WI38 (cell line): ENCODE measurements around the gene SCO2.

Experiments
- H3K4me3 ChIP-seq: 2 replicates; pipeline ENCODE4 v1.5.1; 2011; ENCODE audit warnings: low read depth, mild to moderate bottlenecking, control low read depth, low read length
- TF ChIP-seq, protein P1 (sequence below): IDR thresholded peaks from 2 replicates; pipeline ENCODE4 v1.5.1; 2012; ENCODE audit warnings: low read depth, mild to moderate bottlenecking, control low read depth, low read length

SCO2 gene, protein sequence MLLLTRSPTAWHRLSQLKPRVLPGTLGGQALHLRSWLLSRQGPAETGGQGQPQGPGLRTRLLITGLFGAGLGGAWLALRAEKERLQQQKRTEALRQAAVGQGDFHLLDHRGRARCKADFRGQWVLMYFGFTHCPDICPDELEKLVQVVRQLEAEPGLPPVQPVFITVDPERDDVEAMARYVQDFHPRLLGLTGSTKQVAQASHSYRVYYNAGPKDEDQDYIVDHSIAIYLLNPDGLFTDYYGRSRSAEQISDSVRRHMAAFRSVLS

DNA sequence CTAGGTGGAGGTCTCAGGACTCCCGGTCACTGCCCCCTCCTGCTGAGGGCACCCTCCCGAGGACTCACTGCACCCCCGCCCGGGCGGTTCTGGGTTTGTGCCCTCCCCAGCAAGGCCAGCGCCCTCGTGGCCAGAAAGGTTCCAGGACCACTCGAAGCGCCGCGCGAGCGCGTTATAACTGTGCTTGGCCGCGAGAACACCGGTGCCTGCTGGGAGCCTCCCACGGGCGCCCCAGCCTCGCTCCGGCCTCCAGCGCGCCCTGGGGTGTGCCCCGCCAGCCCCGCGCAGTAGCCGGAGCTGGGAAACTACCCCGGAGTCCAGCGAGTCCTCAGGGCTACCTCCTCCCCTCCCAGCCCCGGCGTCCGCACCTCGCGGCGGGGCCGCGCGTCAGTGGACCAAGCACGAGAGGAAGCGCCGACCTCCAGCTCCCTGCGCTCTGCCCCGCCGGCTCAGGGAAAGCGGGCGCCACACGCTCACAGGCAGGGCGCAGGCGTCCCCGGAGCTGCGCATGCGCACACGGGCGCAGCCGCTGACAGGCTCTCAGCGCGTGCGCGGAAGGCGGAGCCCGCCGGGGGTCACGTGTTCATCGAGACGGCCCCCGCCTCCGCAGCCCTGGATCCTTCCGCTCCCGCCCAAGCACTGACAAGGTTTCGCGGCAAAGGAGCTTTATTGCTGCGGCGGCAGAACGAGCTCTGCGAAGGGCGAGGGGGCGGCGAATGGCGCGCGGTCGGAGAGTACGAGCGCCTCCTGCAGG is at the start of gene SCO2:
TSS of gene SCO2 (minus strand) at position 495 of the 754 bp plus-strand sequence. CDS start 1,187 bp downstream, outside the sequence.
- TF ChIP-seq, protein P1, sequence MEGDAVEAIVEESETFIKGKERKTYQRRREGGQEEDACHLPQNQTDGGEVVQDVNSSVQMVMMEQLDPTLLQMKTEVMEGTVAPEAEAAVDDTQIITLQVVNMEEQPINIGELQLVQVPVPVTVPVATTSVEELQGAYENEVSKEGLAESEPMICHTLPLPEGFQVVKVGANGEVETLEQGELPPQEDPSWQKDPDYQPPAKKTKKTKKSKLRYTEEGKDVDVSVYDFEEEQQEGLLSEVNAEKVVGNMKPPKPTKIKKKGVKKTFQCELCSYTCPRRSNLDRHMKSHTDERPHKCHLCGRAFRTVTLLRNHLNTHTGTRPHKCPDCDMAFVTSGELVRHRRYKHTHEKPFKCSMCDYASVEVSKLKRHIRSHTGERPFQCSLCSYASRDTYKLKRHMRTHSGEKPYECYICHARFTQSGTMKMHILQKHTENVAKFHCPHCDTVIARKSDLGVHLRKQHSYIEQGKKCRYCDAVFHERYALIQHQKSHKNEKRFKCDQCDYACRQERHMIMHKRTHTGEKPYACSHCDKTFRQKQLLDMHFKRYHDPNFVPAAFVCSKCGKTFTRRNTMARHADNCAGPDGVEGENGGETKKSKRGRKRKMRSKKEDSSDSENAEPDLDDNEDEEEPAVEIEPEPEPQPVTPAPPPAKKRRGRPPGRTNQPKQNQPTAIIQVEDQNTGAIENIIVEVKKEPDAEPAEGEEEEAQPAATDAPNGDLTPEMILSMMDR, result peak; percentile 54
- peak within 1 kb of the TSS; percentile 74 for H3K4me3 ChIP-seq

DNA sequence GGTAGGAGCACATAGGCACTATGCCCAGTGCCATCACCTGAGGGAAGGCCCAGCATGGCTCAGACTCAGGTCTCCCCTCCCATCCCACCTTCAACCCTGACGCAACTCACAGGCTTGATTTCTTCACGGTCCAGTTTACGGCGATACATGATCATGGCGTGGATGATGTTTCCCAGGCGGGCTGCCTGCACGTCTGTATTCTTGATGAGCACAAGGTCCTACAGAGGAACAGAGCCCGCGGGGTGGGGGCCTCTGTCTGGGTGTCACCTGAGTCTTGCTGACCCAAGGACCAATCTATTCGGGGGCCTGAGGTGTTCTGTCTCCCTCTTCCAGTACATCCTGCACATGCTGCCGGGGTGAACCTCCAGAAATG is 49.0 kb upstream of the SCO2 start:
- no peak overlapping the region for H3K4me3 ChIP-seq

DNA sequence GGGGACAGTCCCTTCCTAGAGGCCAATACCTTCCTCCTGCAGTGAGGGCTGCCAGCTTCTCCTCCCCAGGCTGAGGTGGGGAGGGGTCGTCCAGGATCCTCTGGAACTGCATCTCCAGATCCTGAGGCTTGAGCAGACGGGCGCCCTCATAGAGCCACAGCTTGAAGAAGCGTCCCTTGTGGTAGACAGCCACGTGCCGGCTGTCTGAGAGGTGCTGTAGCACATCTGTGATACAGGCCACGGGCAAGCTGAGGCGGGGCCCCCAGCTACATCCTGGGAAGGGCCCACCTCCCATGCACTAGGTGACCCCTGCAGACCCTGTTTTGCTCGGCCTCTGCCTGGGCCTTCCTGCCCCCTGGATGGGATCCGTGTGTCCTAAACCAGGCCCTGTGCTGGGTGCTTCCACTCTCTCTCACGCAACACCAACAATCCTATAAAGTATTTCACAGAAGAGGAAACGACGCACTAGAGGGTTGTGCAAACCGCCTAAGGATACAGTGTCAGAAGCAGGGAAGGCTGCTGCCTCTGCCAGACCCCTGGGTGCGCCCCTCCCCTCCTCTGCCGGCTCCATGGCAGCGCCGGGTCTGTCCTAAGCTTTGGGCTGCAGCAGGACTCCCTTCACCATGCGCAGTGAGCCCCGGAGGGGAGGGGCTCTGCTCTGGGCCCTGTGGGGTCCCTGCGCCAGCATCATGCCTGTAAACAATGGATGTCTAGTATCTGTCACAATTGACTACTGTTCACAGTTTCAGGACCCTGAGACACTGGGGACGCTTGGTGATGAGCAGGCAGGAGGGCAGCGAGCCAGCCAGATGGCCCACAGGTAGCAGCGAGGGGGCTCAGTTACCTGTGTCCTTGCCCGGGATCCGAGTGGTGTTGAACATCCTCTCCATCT is 48.3 kb upstream of the SCO2 start:
- H3K4me3 ChIP-seq, result no peak overlapping the region
- TF ChIP-seq, protein P1, result no peak

More for the DNA sequence above, 49.0 kb upstream of the SCO2 start:
- TF ChIP-seq, protein P1, result no peak

DNA sequence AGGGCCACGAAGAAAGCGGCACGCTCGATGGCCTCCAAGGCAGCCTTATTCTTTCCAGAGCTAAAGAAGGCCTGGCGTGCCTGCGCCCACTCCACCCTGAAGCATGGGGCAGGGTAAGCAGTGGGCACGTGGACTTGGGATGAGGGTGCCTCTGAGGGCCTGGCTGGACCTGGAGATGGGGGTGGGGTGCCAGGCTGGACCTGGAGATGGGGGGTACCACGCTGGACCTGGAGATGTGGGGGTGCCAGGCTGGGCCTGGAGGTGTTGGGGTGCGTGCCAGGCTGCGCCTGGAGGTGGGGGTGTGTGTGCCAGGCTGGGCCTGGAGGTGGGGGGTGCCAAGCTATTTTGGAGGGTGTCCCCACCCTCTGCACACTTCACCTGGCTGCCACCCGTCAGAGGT is 47.6 kb upstream of the SCO2 start:
- H3K4me3 ChIP-seq, result no peak overlapping the region
- TF ChIP-seq, protein P1, result no peak

DNA sequence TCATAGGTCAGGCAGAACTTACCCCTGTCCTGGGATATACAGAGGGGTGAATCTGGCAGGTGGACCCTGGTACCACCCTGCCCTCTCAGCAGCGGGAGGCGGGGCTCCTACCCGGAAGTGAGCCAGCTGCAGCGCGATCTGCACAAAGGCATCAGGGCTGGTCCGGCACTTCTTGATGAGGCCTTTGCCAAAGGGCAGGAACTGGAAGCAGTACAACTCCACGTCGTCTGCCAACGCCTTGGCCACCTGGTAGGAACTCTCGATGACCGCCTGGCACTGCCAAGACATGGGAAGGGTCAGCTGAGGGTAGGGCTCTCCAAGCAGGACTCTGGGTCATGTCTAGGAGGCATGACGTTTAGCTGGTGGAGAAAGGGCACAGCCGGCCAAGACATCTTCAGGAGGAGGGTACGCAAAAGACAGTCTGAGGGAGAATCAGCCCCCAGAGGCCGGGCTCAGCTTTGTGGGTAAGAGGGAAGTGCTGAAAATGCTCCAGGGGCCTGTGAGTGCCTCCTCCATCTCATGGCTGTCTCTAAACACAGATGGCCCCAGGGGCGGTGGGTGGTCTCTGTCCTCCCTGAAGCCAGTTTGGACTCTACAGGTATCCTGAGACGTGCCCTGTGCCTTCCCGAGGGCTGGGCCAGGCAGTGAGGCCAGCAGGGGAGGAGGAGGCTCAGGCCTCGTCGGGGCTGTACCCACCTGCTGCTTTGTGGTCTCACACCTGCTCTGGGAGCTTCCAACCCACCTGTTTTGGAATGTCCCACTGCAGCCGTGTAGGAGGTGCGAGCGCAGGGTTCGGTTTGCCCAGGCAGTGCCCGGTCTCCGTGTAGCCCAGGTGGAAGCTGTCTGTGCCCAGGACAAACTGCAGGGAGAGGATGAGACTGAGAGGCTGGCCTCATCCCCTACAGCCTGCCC is 46.1 kb upstream of the SCO2 start:
- TF ChIP-seq, protein P1, result no peak

DNA sequence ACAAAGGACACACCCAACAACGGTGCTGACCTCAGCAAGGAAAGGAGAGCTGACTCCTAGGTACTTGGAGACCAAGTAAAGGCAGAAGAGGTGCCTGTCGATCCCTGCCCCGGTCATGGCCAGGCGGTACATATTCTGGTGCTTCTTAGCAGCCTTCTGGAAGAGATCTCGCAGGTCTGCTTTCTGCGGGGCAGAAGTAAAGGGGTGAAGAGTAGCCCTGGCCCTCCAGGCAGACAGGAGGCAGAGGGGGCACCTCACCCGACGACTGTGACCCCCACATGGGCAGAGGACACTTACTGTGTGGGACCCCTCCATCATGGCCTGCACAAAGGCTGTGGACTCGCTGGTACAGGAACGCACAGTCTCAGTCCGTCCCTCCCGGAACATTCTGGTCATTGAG is 45.5 kb upstream of the SCO2 start:
- TF ChIP-seq, protein P1, result no peak
- H3K4me3 ChIP-seq, result no peak overlapping the region

More for the DNA sequence above, 46.1 kb upstream of the SCO2 start:
- H3K4me3 ChIP-seq, result no peak overlapping the region
